Fibroblast of the aortic adventitia (primary cell): ENCODE results near the gene C17orf107. TPM values are rescaled to one million over a fixed set of nuclear protein-coding genes. Genes with fewer than 3 reads are reported as not detected.
"Not testable (repeated sequence)": the region's sequence is repeated elsewhere in the genome, so short reads cannot be mapped to it uniquely, and the experiment has no call there.

Experiments used
- DNase-seq: peaks from one replicate; pipeline ENCODE4 v3.0.0-alpha.2; 2010; ENCODE audit warnings: low read depth
- H3K4me3 ChIP-seq: 2 replicates; pipeline ENCODE4 v1.5.1; 2011; ENCODE audit warnings: low read depth, mild to moderate bottlenecking, control low read depth, low read length, moderate library complexity
- total RNA-seq: library from RNA; depleted of rRNA; stranded (reverse); fragments of >200 nt; gene quantifications from 2 replicates; pipeline ENCODE4 v1.2.3, GENCODE V29; 2012; ENCODE audit warnings: low replicate concordance
- TF ChIP-seq, protein P1 (sequence below): IDR thresholded peaks from 2 replicates; pipeline ENCODE4 v1.5.1; 2011; ENCODE audit warnings: mild to moderate bottlenecking, low read length, control low read depth, inconsistent platforms; ENCODE audit not compliant: insufficient read depth

The C17orf107 gene
- total RNA-seq, 1 donor = 4.5 TPM

DNA sequence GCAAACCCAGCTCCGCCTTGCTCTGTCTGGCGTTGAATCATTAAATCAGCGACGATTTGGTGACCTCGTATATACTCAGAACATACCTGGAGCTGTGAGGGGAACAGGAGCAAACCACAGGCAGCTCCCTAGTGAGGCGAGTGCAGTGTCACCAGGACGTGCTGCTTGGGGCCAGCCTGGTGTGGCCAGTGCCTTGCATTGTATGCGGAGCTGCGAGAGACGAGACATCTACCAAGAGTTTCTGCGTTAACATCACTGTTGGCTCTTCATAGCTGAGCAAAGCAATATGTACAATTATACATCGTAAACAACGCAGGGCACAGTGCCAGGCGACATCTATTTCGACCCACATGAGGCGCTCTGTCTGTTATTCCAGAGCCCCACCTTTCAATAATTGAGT, 38.3 kb upstream of the C17orf107 start:
- TF ChIP-seq, protein P1, sequence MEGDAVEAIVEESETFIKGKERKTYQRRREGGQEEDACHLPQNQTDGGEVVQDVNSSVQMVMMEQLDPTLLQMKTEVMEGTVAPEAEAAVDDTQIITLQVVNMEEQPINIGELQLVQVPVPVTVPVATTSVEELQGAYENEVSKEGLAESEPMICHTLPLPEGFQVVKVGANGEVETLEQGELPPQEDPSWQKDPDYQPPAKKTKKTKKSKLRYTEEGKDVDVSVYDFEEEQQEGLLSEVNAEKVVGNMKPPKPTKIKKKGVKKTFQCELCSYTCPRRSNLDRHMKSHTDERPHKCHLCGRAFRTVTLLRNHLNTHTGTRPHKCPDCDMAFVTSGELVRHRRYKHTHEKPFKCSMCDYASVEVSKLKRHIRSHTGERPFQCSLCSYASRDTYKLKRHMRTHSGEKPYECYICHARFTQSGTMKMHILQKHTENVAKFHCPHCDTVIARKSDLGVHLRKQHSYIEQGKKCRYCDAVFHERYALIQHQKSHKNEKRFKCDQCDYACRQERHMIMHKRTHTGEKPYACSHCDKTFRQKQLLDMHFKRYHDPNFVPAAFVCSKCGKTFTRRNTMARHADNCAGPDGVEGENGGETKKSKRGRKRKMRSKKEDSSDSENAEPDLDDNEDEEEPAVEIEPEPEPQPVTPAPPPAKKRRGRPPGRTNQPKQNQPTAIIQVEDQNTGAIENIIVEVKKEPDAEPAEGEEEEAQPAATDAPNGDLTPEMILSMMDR = no peak
- no peak for DNase-seq
- H3K4me3 ChIP-seq = no peak overlapping the region

DNA sequence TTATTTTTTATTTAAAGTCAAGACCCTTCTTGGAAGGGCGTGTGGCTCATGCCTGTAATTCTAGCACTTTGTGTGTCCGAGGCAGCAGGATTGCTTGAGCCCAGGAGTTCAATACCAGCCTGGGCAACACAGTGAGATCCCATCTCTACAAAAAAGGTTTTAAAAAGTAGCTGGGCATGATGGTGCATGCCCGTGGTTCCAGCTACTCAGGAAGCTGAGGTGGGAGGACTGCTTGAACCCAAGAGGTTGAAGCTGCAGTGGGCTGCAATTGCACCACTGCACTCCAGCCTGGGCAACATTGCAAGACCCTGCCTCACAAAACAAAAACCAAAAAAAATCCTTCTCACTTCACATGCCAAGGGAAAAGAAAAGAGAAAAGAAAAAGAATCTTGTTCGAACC, 36.6 kb upstream of the C17orf107 start:
- TF ChIP-seq, protein P1 = no peak
- no peak for DNase-seq
- H3K4me3 ChIP-seq = no peak overlapping the region

DNA sequence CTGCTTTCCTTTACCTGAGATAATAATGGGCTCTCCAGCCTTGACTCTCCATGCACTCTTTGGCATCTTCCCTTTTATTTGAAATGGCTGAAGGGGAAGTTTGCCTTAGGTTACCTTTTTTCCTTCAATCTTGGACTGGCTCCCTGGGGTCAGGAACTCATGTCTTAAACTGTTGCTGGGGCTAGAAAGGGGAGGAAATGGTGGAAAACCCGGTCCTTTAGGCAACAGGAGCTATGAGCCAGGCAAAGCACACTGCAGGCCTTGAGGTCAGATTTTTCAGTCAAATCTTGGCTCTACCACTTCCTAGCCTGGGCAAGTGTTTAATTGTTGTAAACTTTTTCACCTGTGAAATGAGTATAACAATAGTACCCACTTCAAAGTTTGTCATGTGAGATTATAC, 36.0 kb upstream of the C17orf107 start:
- DNase-seq = no peak
- TF ChIP-seq, protein P1 = no peak
- no peak overlapping the region for H3K4me3 ChIP-seq

DNA sequence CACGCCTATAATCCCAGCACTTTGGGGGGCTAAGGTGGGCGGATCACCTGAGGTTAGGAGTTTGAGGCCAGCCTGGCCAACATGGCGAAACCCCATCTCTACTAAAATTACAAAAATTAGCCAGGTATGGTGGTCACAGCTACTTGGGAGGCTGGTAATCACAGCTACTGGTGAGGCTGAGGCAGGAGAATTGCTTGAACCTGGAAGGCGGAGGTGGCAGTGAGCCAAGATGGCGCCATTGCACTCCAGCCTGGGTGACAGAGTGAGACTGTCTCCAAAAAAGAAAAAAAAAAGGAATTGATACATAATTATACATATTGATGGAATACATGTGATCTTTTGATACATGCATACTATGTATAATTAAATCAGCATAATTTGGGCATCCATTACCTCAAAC, 31.8 kb upstream of the C17orf107 start:
- H3K4me3 ChIP-seq, DNase-seq: not testable (repeated sequence)

DNA sequence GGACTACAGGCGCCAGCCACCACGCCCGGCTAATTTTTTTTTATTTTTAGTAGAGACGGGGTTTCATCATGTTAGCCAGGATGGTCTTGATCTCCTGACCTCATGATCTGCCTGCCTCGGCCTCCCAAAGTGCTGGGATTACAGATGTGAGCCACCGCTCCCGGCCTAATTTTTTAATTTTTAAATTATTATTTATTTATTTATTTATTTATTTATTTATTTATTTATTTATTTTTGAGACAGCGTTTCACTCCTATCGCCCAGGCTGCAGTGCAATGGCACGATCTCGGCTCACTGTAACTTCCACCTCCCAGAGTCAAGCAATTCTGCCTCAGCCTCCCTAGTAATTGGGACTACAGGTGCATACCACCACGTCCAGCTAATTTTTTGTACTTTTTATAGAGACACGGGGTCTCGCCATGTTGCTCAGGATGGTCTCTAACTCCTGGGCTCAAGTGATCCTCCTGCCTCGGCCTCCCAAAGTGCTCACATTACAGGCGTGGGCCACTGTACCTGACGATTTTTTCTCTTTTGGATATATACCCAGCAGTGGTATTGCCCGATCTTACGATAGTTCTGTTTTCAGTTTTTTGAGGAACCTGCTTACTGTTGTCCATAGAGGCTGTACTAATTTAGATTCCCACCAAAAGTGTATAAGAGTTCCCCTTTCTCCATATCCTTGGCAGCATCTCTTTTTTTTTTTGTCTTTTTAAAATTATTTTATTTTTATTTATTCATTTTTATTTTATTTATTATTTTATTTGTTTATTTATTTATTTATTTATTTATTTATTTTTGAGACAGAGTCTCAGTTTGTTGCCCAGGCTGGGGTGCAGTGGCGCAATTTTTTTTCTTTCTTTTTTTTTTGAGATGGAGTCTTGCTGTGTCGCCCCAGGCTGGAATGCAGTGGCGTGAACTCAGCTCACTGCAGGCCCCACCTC, 30.0 kb upstream of the C17orf107 start:
- DNase-seq, H3K4me3 ChIP-seq: not testable (repeated sequence)

DNA sequence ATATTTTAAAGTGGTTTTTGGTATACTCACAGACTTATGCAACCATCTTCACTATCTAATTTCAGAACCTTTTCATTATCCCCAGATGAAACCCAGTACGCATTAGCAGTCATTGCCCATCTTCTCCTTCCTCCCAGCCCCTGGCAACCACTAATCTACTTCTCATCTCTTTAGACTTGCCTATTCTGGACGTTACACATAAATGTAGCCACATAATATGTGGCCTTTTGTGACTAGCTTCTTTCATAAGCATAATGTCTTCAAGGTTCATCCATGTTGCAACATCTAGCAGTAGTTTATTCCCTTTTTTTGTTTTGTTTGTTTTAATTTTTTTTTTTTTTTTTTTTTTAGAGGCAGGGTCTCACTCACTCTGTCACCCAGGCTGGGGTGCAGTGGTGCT, 28.5 kb upstream of the C17orf107 start:
- DNase-seq = no peak
- TF ChIP-seq, protein P1 = no peak
- H3K4me3 ChIP-seq = no peak overlapping the region

DNA sequence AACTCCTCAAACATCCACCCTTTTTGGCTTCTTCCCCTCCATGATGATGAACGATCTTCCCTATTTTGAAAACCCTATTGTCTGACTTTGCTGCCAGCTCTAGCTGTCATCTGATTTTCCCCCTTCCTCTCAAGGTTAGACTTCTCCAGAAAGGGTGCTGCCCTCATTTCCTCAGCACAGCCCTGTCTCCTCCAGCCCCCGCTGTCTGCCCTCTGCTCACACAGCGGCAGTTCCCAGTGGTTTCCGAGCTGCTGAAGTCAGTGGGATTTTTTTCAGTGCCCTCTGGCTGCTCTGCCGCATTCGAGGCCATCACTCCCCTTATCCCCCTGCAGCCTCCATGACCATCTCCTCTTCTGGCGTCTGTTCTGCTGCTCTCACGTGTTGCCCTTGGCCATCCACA, 26.6 kb upstream of the C17orf107 start:
- TF ChIP-seq, protein P1 = no peak
- H3K4me3 ChIP-seq = no peak overlapping the region
- DNase-seq = peak; percentile 9

DNA sequence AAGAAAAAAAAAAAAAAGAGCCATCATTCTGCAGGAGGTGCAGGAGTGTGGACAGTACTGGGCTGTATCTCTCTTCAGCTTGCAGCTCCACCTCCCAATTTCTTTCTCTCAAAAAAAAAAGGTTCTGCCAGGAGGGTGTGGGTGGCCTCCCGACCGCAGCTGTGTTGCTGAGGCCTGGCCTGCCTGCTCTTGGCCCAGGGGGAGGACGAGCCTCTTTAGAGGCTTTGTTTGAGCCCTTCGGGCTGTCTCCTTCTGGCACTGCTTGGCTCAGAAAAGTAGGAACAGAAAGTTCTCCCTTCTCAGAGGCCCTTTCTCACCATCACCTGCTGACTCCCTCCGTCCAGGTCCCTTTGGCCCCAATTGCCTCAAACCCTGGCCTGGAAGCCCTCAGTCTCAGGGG, 22.2 kb upstream of the C17orf107 start:
- TF ChIP-seq, protein P1 = no peak
- peak; percentile 16 for DNase-seq
- no peak overlapping the region for H3K4me3 ChIP-seq
